Mononuclear cell (primary cell): Measurements from ENCODE around the gene CXorf65. TPM values are rescaled to one million over a fixed set of nuclear protein-coding genes. Genes with fewer than 3 reads are reported as not detected.

Experiments
- H3K27me3 ChIP-seq: 2 replicates; pipeline ENCODE4 v1.6.0; 2011; ENCODE audit warnings: low read length, control low read depth; ENCODE audit not compliant: insufficient read depth
- H3K4me1 ChIP-seq: 2 replicates; pipeline ENCODE4 v1.5.1; 2011; ENCODE audit warnings: mild to moderate bottlenecking, low read length, control low read depth; ENCODE audit not compliant: insufficient read depth
- H3K4me3 ChIP-seq: 2 replicates; pipeline ENCODE4 v1.5.1; 2011; ENCODE audit warnings: mild to moderate bottlenecking, low read length, moderate library complexity
- H3K9me3 ChIP-seq: 2 replicates; pipeline ENCODE4 v1.5.1; 2011; ENCODE audit warnings: low read depth, mild to moderate bottlenecking, control low read depth, low read length
- total RNA-seq: library from RNA; depleted of rRNA; stranded (reverse); fragments of >200 nt; gene quantifications from one replicate; pipeline ENCODE4 v1.2.3, GENCODE V29; 2012

Gene CXorf65
- total RNA-seq, 1 donor, result 22.4 TPM

- Histone ChIP-seq H3K4me3 (no peak overlapping the region), H3K9me3 (no peaks in the 10 kb centered on the region), H3K4me1 (peaks cover 33% of the 10 kb centered on the region), H3K27me3 (no peaks in the 10 kb centered on the region)
Measured at GRCh38 chrX:71117358-71117757, 10.8 kb upstream of the CXorf65 start.

GRCh38 chrX:71111921-71112431 lies 5.4 kb upstream of the CXorf65 start:
- Histone ChIP-seq H3K4me1 (peaks cover 48% of the 10 kb centered on the region), H3K4me3 (peak overlapping the region; percentile 78), H3K9me3 (no peaks in the 10 kb centered on the region), H3K27me3 (no peaks in the 10 kb centered on the region)

GRCh38 chrX:71111141-71111843 lies 4.8 kb upstream of the CXorf65 start, which contains the start of gene IL2RG:
TSS of gene IL2RG (minus strand) at chrX:71111577. CDS start at chrX:71111539, 38 bp downstream.
- Histone ChIP-seq H3K27me3 (no peaks in the 10 kb centered on the region), H3K4me3 (peak within 1 kb of the TSS; percentile 78), H3K9me3 (no peaks in the 10 kb centered on the region), H3K4me1 (peaks cover 53% of the 10 kb centered on the region)

GRCh38 chrX:71109051-71109450 lies 2.5 kb upstream of the CXorf65 start:
- Histone ChIP-seq H3K4me3 (peak overlapping the region; percentile 78), H3K9me3 (no peaks in the 10 kb centered on the region), H3K27me3 (no peaks in the 10 kb centered on the region), H3K4me1 (peaks cover 74% of the 10 kb centered on the region)

- Histone ChIP-seq H3K9me3 (no peaks in the 10 kb centered on the region), H3K4me3 (peak overlapping the region; percentile 78), H3K27me3 (no peaks in the 10 kb centered on the region), H3K4me1 (peaks cover 79% of the 10 kb centered on the region)
Measured at GRCh38 chrX:71107762-71108360, 1.3 kb upstream of the CXorf65 start.

- peaks cover 76% of the 10 kb centered on the region for H3K4me1 ChIP-seq
- H3K27me3 ChIP-seq, result no peaks in the 10 kb centered on the region
- H3K9me3 ChIP-seq, result no peaks in the 10 kb centered on the region
- H3K4me3 ChIP-seq, result no peak overlapping the region
Measured at GRCh38 chrX:71107245-71107644, 705 bp upstream of the CXorf65 start.

- no peaks in the 10 kb centered on the region for H3K27me3 ChIP-seq
- H3K9me3 ChIP-seq, result no peaks in the 10 kb centered on the region
- peaks cover 66% of the 10 kb centered on the region for H3K4me1 ChIP-seq
- H3K4me3 ChIP-seq, result no peak overlapping the region
Measured at GRCh38 chrX:71105628-71106027, 912 bp downstream of the CXorf65 start.

GRCh38 chrX:71103110-71103983 lies 3.2 kb downstream of the CXorf65 start:
- Histone ChIP-seq H3K9me3 (no peaks in the 10 kb centered on the region), H3K4me1 (peaks cover 66% of the 10 kb centered on the region), H3K4me3 (no peak overlapping the region), H3K27me3 (no peaks in the 10 kb centered on the region)

GRCh38 chrX:71102292-71102691 lies 4.2 kb downstream of the CXorf65 start:
- peaks cover 65% of the 10 kb centered on the region for H3K4me1 ChIP-seq
- H3K9me3 ChIP-seq, result no peaks in the 10 kb centered on the region
- H3K27me3 ChIP-seq, result no peaks in the 10 kb centered on the region
- no peak overlapping the region for H3K4me3 ChIP-seq

GRCh38 chrX:71100581-71101505 lies 5.7 kb downstream of the CXorf65 start:
- no peak overlapping the region for H3K4me3 ChIP-seq
- no peaks in the 10 kb centered on the region for H3K27me3 ChIP-seq
- no peaks in the 10 kb centered on the region for H3K9me3 ChIP-seq
- H3K4me1 ChIP-seq, result peaks cover 57% of the 10 kb centered on the region

- H3K4me3 ChIP-seq, result no peak overlapping the region
- H3K4me1 ChIP-seq, result peaks cover 53% of the 10 kb centered on the region
- no peaks in the 10 kb centered on the region for H3K27me3 ChIP-seq
- H3K9me3 ChIP-seq, result no peaks in the 10 kb centered on the region
Measured at GRCh38 chrX:71099736-71100135, 6.8 kb downstream of the CXorf65 start.

- no peaks in the 10 kb centered on the region for H3K9me3 ChIP-seq
- no peaks in the 10 kb centered on the region for H3K27me3 ChIP-seq
- peaks cover 46% of the 10 kb centered on the region for H3K4me1 ChIP-seq
- H3K4me3 ChIP-seq, result no peak overlapping the region
Measured at GRCh38 chrX:71098951-71099506, 7.5 kb downstream of the CXorf65 start.

- Histone ChIP-seq H3K4me1 (peaks cover 39% of the 10 kb centered on the region), H3K4me3 (no peak overlapping the region), H3K9me3 (no peaks in the 10 kb centered on the region), H3K27me3 (no peaks in the 10 kb centered on the region)
Measured at GRCh38 chrX:71098302-71098701, 8.2 kb downstream of the CXorf65 start.

- Histone ChIP-seq H3K9me3 (no peaks in the 10 kb centered on the region), H3K4me1 (peaks cover 32% of the 10 kb centered on the region), H3K27me3 (no peaks in the 10 kb centered on the region), H3K4me3 (peak overlapping the region; percentile 63)
Measured at GRCh38 chrX:71096760-71097032, 9.8 kb downstream of the CXorf65 start.
